Prostate gland (tissue), 2 donors: ENCODE measurements around the gene ACTG1.

Source experiments
- POLR2A ChIP-seq: fragments of 450-650 bp; IDR thresholded peaks from one replicate; pipeline ENCODE4 v1.6.1; 2016; ENCODE audit warnings: antibody characterized with exemption, mild to moderate bottlenecking
- POLR2AphosphoS5 ChIP-seq: sonication (generic); formaldehyde crosslinking; IDR thresholded peaks from one replicate; pipeline ENCODE4 v1.6.1; 2017; ENCODE audit warnings: antibody characterized with exemption
- TF ChIP-seq, protein P1 (sequence below), 4 experiments: fragments of 200-600 bp in 2 of 4; fragments of 450-650 bp in 2 of 4; sonication (generic) in 2 of 4; IDR thresholded peaks; 1 replicate in 3 of 4; 2 replicates in 1 of 4; pipeline ENCODE4 v1.5.1; 2016 to 2019; ENCODE audit warnings: antibody characterized with exemption in 4 of 4, mild to moderate bottlenecking in 2 of 4, moderate library complexity in 2 of 4

DNA sequence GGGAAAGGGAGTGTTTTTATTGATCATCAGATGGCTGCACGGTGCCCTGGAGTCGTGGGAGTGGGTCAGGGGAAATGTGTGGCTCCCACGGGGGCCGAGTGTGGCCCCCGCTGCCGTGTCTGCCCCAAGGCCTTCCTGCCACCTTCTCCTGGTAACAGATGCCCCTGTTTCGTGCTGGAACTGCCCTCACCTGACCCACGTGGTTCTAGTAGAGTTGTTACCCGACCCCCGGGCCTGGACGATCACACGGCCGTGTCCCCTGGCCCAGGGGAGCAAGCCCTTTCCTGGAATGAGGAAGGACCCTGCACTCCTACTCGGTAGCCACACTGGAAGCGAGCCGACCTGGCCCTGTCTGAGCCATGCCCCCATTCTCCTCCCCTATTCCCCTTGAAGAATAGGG is 37.6 kb downstream of the ACTG1 start:
- TF ChIP-seq, protein P1, sequence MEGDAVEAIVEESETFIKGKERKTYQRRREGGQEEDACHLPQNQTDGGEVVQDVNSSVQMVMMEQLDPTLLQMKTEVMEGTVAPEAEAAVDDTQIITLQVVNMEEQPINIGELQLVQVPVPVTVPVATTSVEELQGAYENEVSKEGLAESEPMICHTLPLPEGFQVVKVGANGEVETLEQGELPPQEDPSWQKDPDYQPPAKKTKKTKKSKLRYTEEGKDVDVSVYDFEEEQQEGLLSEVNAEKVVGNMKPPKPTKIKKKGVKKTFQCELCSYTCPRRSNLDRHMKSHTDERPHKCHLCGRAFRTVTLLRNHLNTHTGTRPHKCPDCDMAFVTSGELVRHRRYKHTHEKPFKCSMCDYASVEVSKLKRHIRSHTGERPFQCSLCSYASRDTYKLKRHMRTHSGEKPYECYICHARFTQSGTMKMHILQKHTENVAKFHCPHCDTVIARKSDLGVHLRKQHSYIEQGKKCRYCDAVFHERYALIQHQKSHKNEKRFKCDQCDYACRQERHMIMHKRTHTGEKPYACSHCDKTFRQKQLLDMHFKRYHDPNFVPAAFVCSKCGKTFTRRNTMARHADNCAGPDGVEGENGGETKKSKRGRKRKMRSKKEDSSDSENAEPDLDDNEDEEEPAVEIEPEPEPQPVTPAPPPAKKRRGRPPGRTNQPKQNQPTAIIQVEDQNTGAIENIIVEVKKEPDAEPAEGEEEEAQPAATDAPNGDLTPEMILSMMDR (IDR thresholded peaks at IDR 0.05): no peak
- no peak for TF ChIP-seq POLR2A
- TF ChIP-seq POLR2AphosphoS5: no peak
